Camera-type eye (tissue), 1 donor: ENCODE data around the gene SYT13. TPM values are rescaled to one million over a fixed set of nuclear protein-coding genes. Genes with fewer than 3 reads are reported as not detected.

ENCODE experiments used
- total RNA-seq: library from RNA; depleted of rRNA; stranded (reverse); fragments of >200 nt; gene quantifications from one replicate; pipeline ENCODE4 v1.2.3, GENCODE V29; 2014

Gene SYT13
- 19.8 TPM for total RNA-seq

DNA sequence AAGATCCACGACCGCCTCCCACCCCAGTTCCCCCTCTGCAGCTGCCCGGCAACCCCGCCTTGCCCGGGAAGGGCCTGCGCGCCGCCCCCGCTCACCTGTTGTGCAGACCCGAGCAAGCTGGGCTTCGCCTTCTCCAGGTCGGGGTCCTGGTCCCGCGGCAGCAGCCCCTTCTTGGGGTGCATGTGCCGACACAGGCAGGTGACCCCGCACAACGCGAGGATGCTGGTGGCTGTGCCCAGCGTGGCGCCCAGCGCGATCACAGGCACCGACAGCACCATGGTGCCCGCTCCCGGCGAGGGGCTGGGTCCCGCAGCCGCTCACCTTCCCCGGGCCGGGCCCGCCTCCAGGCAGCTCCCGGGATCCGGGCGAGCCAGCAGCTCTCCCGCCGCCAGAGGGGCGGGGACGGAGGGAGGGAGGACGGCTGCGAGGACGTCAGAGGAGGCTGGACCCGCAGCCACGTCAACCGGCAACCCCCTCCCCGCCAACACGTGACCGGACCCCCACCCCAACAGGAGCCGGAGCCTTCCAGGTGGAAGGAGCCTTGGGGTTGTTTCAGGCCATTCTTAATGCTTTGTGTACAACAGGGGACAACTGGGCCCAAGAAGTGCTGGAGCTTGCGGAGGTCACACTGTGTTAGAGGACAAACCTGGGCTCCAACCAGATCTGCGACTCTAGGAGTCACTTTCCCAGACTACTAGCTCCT, at the start of gene SYT13:
TSS of gene SYT13 (minus strand) at position 412 of the 703 bp plus-strand sequence. CDS start at position 278, 134 bp downstream.

Other genes starting within 250 kb of the SYT13 start
- 30.3 TPM for gene PRDM11, start 139.7 kb downstream of the SYT13 start, total RNA-seq